ENCODE measurements around the gene SCN2B. TPM values are rescaled to one million over a fixed set of nuclear protein-coding genes. Genes with fewer than 3 reads are reported as not detected.

Gene SCN2B, protein sequence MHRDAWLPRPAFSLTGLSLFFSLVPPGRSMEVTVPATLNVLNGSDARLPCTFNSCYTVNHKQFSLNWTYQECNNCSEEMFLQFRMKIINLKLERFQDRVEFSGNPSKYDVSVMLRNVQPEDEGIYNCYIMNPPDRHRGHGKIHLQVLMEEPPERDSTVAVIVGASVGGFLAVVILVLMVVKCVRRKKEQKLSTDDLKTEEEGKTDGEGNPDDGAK
- not detected for total RNA-seq

DNA sequence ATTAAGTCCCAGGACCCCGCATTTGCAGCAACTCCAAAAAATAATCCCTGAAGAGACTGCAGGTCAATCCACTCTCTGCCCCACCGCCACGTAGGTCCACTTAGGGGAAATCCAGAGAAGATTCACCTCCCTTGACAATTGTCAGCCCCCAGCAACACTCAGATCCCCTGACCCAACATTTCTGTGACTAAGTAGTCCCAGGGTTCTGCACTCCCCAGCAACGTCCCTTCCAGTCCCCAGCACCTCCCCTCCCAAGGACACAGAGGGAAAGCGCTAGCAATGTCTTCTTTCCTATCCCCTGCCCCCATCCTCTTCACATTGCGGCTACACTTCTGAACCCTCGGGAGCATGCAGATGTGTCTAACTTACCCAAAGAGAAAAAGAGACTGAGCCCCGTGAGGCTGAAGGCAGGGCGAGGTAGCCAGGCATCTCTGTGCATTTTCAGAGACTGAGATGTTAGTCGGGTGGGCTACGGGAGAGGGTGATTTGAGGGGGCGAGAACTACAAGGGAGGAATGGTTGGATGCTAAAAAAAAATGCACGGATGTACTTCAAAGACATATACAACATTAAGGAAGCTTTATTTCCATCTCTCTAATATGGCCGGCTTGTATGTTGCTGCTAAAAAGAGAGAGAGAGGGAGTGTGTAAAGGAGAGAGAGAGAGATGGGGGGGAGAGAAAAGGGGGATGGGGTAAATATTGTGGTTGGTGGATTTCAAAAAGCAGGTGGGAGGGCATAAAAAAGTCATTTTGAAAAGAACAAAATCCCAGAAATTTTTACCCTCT lies at the start of gene SCN2B:
Gene SCN2B, minus strand, starts transcription at position 647 of the 785 bp plus-strand sequence. Its CDS starts 208 bp downstream, at position 439.
- ChIA-PET CTCF (no interaction called here), POLR2A (no interaction called here)

GRCh38 chr11:118224511-118225188 lies 48.2 kb upstream of the SCN2B start, which contains the start of gene JAML:
Gene JAML (minus strand): TSS chr11:118225011. CDS start chr11:118214866, 10,145 bp downstream.
- H3K4me3 Mint-ChIP-seq: peak within 1 kb of the TSS; percentile 85
- peak; percentile 88 for DNase-seq
- ChIA-PET POLR2A (interaction anchor here (0.8 to 1.4 kb wide), 6 partner anchors 8 to 81 kb away, joined by 3 to 9 read pairs (median 6); partner anchors contain the start of gene MPZL3), CTCF (interaction anchor here (0.9 to 3.9 kb wide), 11 partner anchors 11 to 118 kb away, joined by 3 to 18 read pairs (median 4); partner anchors contain the start of genes CD3D and MPZL3)
- peaks cover 5% of the 10 kb centered on the region for H3K9me3 Mint-ChIP-seq
- peaks cover 73% of the 10 kb centered on the region for H3K4me1 Mint-ChIP-seq
- H3K27me3 Mint-ChIP-seq: no peaks in the 10 kb centered on the region
- no peak within 1 kb of the TSS for H3K27ac Mint-ChIP-seq
- H3K36me3 Mint-ChIP-seq (ENCODE audit: low read depth): peaks cover 78% of the 10 kb centered on the region

More for the DNA sequence above, at the start of gene SCN2B:
- DNase-seq: no peak
- no peaks in the 10 kb centered on the region for H3K36me3 Mint-ChIP-seq (ENCODE audit: low read depth)
- no peaks in the 10 kb centered on the region for H3K9me3 Mint-ChIP-seq
- H3K4me1 Mint-ChIP-seq: peaks cover 13% of the 10 kb centered on the region
- no peak within 1 kb of the TSS for H3K4me3 Mint-ChIP-seq
- peaks cover 11% of the 10 kb centered on the region for H3K27me3 Mint-ChIP-seq
- no peak within 1 kb of the TSS for H3K27ac Mint-ChIP-seq

GRCh38 chr11:118223992-118224391 lies 47.6 kb upstream of the SCN2B start:
- Mint-ChIP-seq H3K36me3 (ENCODE audit: low read depth) (peaks cover 78% of the 10 kb centered on the region), H3K4me3 (peak overlapping the region; percentile 85), H3K4me1 (peaks cover 80% of the 10 kb centered on the region), H3K27ac (no peak overlapping the region), H3K27me3 (no peaks in the 10 kb centered on the region), H3K9me3 (peaks cover 5% of the 10 kb centered on the region)
- ChIA-PET POLR2A (interaction anchor here (0.8 to 1.4 kb wide), 3 partner anchors 10 to 28 kb away, joined by 5 to 9 read pairs (median 7); partner anchors contain the start of gene MPZL3), CTCF (interaction anchor here (0.9 to 3.9 kb wide), 8 partner anchors 10 to 118 kb away, joined by 3 to 18 read pairs (median 4); partner anchors contain the start of genes CD3D and MPZL3)
- peak; percentile 56 for DNase-seq

DNA sequence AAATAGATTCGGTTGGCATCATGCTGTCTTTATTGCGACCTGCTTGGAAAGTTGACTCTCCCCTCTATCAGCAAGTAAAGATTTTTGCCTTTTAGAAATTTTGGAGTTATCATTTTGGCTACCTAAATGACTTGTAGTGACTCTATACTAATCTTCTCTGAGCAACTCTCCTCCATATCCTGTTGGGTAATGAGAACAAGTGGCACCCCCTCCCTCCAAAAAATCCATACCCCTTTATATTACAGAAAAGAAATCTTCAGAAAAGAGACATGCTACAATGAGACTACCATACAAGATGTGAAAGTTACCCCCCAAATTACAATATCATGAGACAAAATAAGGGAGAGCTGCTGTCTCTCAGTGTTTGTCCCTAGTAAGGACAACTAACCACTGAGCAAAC lies 47.1 kb upstream of the SCN2B start:
- H3K9me3 Mint-ChIP-seq: peaks cover 5% of the 10 kb centered on the region
- ChIA-PET CTCF (interaction anchor here (1.2 to 3.9 kb wide), 4 partner anchors 10 to 33 kb away, joined by 4 to 18 read pairs (median 5); partner anchors contain the start of gene MPZL3), POLR2A (interaction anchor here (1.2 kb wide), 1 partner anchor 24 kb away, joined by 7 read pairs; no protein-coding TSS in a partner anchor)
- no peak overlapping the region for H3K27ac Mint-ChIP-seq
- peaks cover 82% of the 10 kb centered on the region for H3K4me1 Mint-ChIP-seq
- DNase-seq: no peak
- H3K4me3 Mint-ChIP-seq: peak overlapping the region; percentile 85
- peaks cover 80% of the 10 kb centered on the region for H3K36me3 Mint-ChIP-seq (ENCODE audit: low read depth)
- no peaks in the 10 kb centered on the region for H3K27me3 Mint-ChIP-seq

DNA sequence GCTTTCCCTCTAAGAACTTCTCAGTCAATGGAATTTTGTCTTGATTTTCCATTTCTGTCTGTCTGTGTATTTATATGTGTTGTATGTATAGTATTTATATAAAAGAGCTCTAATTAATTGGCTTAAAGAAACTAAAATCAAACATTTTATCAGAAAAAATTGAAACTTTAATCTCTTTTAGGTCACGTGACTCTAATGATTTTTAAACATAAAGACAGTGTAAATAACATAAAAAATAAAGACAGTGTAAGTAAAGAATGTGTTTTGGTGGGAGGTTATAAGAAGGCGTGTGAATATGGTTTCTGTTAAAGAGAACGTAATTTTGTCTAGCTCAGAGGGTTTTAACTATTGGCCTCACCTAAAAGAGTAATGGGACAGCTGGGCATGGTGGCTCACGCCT lies 46.0 kb upstream of the SCN2B start:
- no peaks in the 10 kb centered on the region for H3K27me3 Mint-ChIP-seq
- ChIA-PET CTCF (interaction anchor here (1.2 to 2.2 kb wide), 5 partner anchors 11 to 24 kb away, joined by 3 to 10 read pairs (median 6); no protein-coding TSS in a partner anchor), POLR2A (interaction anchor here (0.7 kb wide), 1 partner anchor 27 kb away, joined by 3 read pairs; no protein-coding TSS in a partner anchor)
- H3K4me1 Mint-ChIP-seq: peaks cover 82% of the 10 kb centered on the region
- H3K4me3 Mint-ChIP-seq: peak overlapping the region; percentile 85
- peaks cover 75% of the 10 kb centered on the region for H3K36me3 Mint-ChIP-seq (ENCODE audit: low read depth)
- H3K27ac Mint-ChIP-seq: peak overlapping the region; percentile 90
- H3K9me3 Mint-ChIP-seq: peaks cover 5% of the 10 kb centered on the region
- no peak for DNase-seq

DNA sequence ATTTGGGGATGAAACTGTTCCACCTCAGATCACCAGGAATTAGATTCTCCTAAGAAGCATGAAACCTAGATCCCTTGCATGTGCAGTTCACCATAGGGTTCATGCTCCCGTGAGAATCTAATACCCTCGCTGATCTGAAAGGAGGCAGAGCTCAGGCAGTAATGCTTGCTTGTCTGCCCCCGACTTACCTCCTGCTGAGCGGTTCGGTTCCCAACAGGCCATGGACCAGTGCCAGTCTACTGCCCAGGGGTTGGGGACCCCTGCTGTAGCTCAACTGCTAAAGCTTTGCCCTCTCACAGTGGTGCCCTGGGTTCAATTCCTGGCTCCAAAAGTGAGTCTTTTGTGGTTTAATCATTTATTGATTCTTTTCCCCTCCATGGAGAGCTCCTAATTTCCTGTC lies 45.0 kb upstream of the SCN2B start:
- POLR2A ChIA-PET: interaction anchor here (0.7 kb wide), 1 partner anchor 28 kb away, joined by 3 read pairs; no protein-coding TSS in a partner anchor
- no peaks in the 10 kb centered on the region for H3K27me3 Mint-ChIP-seq
- CTCF ChIA-PET: interaction anchor here (1.2 to 2.5 kb wide), 8 partner anchors 10 to 31 kb away, joined by 3 to 10 read pairs (median 6); partner anchors contain the start of gene MPZL3
- peaks cover 82% of the 10 kb centered on the region for H3K4me1 Mint-ChIP-seq
- no peak for DNase-seq
- peaks cover 70% of the 10 kb centered on the region for H3K36me3 Mint-ChIP-seq (ENCODE audit: low read depth)
- H3K9me3 Mint-ChIP-seq: peaks cover 5% of the 10 kb centered on the region
- peak overlapping the region; percentile 64 for H3K27ac Mint-ChIP-seq
- H3K4me3 Mint-ChIP-seq: peak overlapping the region; percentile 34

GRCh38 chr11:118219732-118220131 lies 43.3 kb upstream of the SCN2B start:
- peaks cover 58% of the 10 kb centered on the region for H3K36me3 Mint-ChIP-seq (ENCODE audit: low read depth)
- H3K9me3 Mint-ChIP-seq: no peaks in the 10 kb centered on the region

GRCh38 chr11:118219244-118219643 lies 42.8 kb upstream of the SCN2B start:
- peak overlapping the region; percentile 21 for H3K4me3 Mint-ChIP-seq
- H3K27ac Mint-ChIP-seq: peak overlapping the region; percentile 87

More at GRCh38 chr11:118219732-118220131, 43.3 kb upstream of the SCN2B start:
- POLR2A ChIA-PET: no interaction called here
- H3K4me1 Mint-ChIP-seq: peaks cover 82% of the 10 kb centered on the region
- H3K27ac Mint-ChIP-seq: peak overlapping the region; percentile 87
- H3K27me3 Mint-ChIP-seq: no peaks in the 10 kb centered on the region
- peak overlapping the region; percentile 21 for H3K4me3 Mint-ChIP-seq
- CTCF ChIA-PET: interaction anchor here (1.0 to 2.5 kb wide), 7 partner anchors 10 to 76 kb away, joined by 3 to 10 read pairs (median 5); partner anchors contain the start of gene MPZL3
- no peak for DNase-seq

GRCh38 chr11:118217575-118217974 lies 41.1 kb upstream of the SCN2B start:
- Mint-ChIP-seq H3K9me3 (no peaks in the 10 kb centered on the region), H3K4me3 (peak overlapping the region; percentile 72), H3K36me3 (ENCODE audit: low read depth) (peaks cover 64% of the 10 kb centered on the region), H3K27ac (peak overlapping the region; percentile 95), H3K27me3 (no peaks in the 10 kb centered on the region), H3K4me1 (peaks cover 95% of the 10 kb centered on the region)
- POLR2A ChIA-PET: no interaction called here
- CTCF ChIA-PET: interaction anchor here (1.1 to 1.5 kb wide), 3 partner anchors 9 to 47 kb away, joined by 4 to 9 read pairs (median 9); partner anchors contain the start of gene MPZL2
- DNase-seq: peak; percentile 33

More at GRCh38 chr11:118219244-118219643, 42.8 kb upstream of the SCN2B start:
- Mint-ChIP-seq H3K27me3 (no peaks in the 10 kb centered on the region), H3K36me3 (ENCODE audit: low read depth) (peaks cover 58% of the 10 kb centered on the region), H3K4me1 (peaks cover 87% of the 10 kb centered on the region), H3K9me3 (no peaks in the 10 kb centered on the region)
- no peak for DNase-seq
- POLR2A ChIA-PET: no interaction called here
- CTCF ChIA-PET: interaction anchor here (1.0 to 2.5 kb wide), 8 partner anchors 11 to 76 kb away, joined by 3 to 10 read pairs (median 4); partner anchors contain the start of gene MPZL3

- peaks cover 65% of the 10 kb centered on the region for H3K36me3 Mint-ChIP-seq (ENCODE audit: low read depth)
- peak overlapping the region; percentile 72 for H3K4me3 Mint-ChIP-seq
- peak overlapping the region; percentile 95 for H3K27ac Mint-ChIP-seq
- H3K4me1 Mint-ChIP-seq: peaks cover 96% of the 10 kb centered on the region
- POLR2A ChIA-PET: interaction anchor here (1.0 kb wide), 2 partner anchors 8 to 15 kb away, joined by 3 to 7 read pairs; partner anchors contain the start of gene JAML
- peak; percentile 49 for DNase-seq
- CTCF ChIA-PET: interaction anchor here (0.6 to 4.8 kb wide), 13 partner anchors 9 to 1005 kb away, joined by 3 to 25 read pairs (median 4); partner anchors contain the start of gene MPZL2
- H3K27me3 Mint-ChIP-seq: no peaks in the 10 kb centered on the region
- no peaks in the 10 kb centered on the region for H3K9me3 Mint-ChIP-seq
Measured at GRCh38 chr11:118216621-118217481, 40.4 kb upstream of the SCN2B start.

DNA sequence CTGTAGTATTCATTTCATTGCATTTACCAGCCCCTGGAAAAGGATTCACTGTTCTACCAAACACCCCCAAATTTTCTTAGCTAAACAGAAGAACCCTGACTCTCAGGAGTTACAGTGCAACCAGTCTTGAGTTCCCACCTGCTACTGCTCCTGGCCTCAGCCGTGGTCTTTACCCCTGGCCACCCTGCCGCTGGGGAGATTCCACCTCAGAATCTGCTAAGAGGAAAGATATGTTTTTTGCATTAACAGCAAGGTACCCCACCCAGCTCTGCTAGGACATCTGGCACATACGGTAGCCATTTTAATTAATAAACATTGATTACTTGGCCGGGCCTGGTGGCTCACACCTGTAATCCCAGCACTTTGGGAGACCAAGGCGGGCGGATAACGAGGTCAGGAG lies 39.3 kb upstream of the SCN2B start:
- Mint-ChIP-seq H3K4me1 (peaks cover 96% of the 10 kb centered on the region), H3K36me3 (ENCODE audit: low read depth) (peaks cover 66% of the 10 kb centered on the region), H3K4me3 (peak overlapping the region; percentile 72), H3K27ac (peak overlapping the region; percentile 95), H3K9me3 (no peaks in the 10 kb centered on the region), H3K27me3 (no peaks in the 10 kb centered on the region)
- ChIA-PET CTCF (interaction anchor here (0.7 to 5.6 kb wide), 9 partner anchors 8 to 98 kb away, joined by 3 to 28 read pairs (median 4); no protein-coding TSS in a partner anchor), POLR2A (no interaction called here)
- DNase-seq: no peak
